ENCODE results near the gene RAB1B. TPM values are rescaled to one million over a fixed set of nuclear protein-coding genes. Genes with fewer than 3 reads are reported as not detected.

The RAB1B gene
- total and polyA plus RNA-seq, 7 donors: 120 to 163 (median 130) TPM

DNA sequence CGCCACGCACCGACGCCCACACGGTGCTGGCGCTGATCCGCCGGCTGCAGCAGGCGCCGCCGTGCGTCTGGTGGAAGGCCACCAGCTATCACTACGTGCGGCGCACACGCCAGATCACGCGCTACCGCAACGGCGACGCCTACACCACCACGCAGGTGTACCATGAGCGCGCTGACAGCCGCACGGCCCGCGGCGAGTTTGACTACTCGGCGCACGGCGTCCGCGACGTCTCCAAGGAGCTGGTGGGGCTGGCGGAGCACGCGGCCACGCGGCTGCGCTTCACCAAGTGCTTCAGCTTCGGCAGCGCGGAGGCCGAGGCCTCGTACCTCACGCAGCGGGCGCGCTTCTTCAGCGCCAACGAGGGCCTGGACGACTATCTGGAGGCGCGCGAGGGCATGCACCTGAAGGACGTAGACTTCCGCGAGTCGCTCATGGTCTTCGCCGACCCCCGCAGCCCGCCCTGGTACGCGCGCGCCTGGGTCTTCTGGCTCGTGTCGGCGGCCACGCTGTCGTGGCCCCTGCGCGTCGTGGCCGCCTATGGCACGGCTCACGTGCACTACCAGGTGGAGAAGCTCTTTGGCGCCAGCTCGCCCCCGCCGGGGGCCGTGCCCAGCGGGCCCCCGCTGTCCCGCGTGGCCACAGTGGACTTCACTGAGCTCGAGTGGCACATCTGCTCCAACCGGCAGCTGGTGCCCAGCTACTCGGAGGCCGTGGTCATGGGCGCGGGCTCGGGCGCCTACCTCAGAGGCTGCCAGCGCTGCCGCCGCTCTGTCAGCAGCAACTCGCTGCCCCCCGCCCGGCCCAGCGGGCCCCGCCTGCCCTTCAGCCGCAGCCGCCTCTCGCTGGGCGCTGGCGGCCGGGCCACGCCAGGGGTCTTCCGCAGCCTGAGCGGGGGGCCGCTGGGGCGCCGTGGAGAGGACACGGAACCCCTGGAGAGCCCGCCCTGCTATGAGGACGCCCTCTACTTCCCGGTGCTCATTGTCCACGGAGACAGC, 26.5 kb downstream of the RAB1B start:
- no peak for ATAC-seq
- Histone ChIP-seq H3K36me3 (ENCODE audit: insufficient read depth in 1 of 2, low read depth in 1 of 2) (no peaks in the 10 kb centered on the region), H3K4me1 (peaks cover 3% of the 10 kb centered on the region), H3K9me3 (no peaks in the 10 kb centered on the region), H3K27ac (no peak overlapping the region), H3K27me3 (ENCODE audit: insufficient read depth in 3 of 3, low read length in 2 of 3) (peaks cover 0 to 40% (median 14%) of the 10 kb centered on the region in 3 donors), H3K4me3 (no peak overlapping the region)
- intact Hi-C loops (cut with DNase I): no loop called here
- WGBS, 3 donors: 72 to 83% (median 79%) methylated on average over 99 to 123 of the region's 123 CpGs
- no peak for DNase-seq
- TF ChIP-seq, protein P1, sequence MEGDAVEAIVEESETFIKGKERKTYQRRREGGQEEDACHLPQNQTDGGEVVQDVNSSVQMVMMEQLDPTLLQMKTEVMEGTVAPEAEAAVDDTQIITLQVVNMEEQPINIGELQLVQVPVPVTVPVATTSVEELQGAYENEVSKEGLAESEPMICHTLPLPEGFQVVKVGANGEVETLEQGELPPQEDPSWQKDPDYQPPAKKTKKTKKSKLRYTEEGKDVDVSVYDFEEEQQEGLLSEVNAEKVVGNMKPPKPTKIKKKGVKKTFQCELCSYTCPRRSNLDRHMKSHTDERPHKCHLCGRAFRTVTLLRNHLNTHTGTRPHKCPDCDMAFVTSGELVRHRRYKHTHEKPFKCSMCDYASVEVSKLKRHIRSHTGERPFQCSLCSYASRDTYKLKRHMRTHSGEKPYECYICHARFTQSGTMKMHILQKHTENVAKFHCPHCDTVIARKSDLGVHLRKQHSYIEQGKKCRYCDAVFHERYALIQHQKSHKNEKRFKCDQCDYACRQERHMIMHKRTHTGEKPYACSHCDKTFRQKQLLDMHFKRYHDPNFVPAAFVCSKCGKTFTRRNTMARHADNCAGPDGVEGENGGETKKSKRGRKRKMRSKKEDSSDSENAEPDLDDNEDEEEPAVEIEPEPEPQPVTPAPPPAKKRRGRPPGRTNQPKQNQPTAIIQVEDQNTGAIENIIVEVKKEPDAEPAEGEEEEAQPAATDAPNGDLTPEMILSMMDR (IDR thresholded peaks at IDR 0.05): no peak

DNA sequence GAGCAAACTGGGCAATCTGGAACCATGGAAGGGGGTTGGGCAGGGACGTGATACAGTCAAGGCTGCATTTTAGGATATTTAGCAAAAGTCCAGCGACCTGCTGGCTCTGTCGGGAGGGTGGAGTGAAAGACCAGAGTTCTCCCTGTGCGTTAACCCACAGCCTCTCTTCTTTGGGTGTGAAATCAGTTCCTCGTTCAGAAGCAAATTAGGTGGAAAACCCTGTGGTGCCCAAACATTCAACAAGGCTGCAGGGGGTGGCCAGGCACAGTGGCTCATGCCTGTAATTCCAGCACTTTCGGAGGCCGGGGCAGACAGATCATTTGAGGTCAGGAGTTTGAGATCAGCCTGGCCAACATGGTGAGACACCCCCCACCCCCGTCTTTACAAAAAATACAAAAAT, 29.2 kb downstream of the RAB1B start:
- WGBS, 3 donors: 49 to 52% (median 49%) methylated on average over 8 of the region's 8 CpGs
- no peaks in the 10 kb centered on the region for H3K4me1 ChIP-seq
- no peak overlapping the region for H3K4me3 ChIP-seq
- ATAC-seq (no peak), DNase-seq (no peak)
- TF ChIP-seq, protein P1 (IDR thresholded peaks at IDR 0.05): no peak
- no peaks in the 10 kb centered on the region for H3K36me3 ChIP-seq (ENCODE audit: insufficient read depth in 1 of 2, low read depth in 1 of 2)
- intact Hi-C loops (cut with DNase I): no loop called here
- peaks cover 0 to 31% (median 7%) of the 10 kb centered on the region in 3 donors for H3K27me3 ChIP-seq (ENCODE audit: insufficient read depth in 3 of 3, low read length in 2 of 3)
- H3K9me3 ChIP-seq: no peaks in the 10 kb centered on the region
- no peak overlapping the region for H3K27ac ChIP-seq

DNA sequence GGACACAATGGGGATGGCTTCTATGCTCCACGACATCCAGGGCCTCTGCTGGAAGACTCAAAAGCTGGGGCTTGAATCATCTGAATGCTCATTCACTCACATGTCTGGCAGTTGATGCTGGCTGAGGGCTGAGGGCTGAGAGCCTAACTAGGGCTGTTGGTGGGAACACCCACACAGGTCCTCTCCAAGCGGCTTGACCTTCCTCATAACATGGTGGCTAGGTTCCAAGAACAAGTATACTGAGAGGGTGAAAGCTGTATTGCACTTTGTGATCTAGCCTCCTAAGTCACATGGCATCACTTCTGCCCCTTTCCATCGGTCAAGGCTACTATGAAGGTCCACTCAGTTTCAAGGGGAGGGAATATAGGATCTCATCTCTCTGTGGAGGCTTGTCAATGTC, 30.7 kb downstream of the RAB1B start:
- Histone ChIP-seq H3K4me3 (no peak overlapping the region), H3K9me3 (no peaks in the 10 kb centered on the region), H3K36me3 (ENCODE audit: insufficient read depth in 1 of 2, low read depth in 1 of 2) (no peaks in the 10 kb centered on the region), H3K4me1 (no peaks in the 10 kb centered on the region), H3K27ac (no peak overlapping the region), H3K27me3 (ENCODE audit: insufficient read depth in 3 of 3, low read length in 2 of 3) (peaks cover 0 to 15% (median 2%) of the 10 kb centered on the region in 3 donors)
- intact Hi-C loops (cut with DNase I): no loop called here
- DNase-seq (no peak), ATAC-seq (no peak)
- WGBS, 3 donors: 52 to 64% (median 57%) methylated on average over 3 of the region's 3 CpGs
- TF ChIP-seq, protein P1 (IDR thresholded peaks at IDR 0.05): no peak

DNA sequence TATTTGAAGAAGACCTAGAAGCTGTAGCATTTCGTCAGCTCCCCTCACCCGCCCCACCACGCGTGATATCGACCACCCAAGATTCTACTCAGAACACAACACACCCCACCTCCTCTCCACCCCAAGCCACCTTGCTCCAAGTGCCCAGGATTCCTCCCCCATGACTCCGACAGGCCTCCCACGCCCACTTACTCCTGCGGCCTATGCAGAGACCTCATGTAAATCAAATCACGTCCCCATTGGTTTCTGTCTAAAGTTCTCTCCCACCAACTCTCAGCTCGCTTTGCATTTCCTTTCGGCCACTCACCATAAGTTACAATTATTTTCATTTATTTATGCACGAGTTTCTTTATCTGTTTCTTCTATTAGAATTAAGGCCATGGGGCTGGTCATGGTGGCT, 34.2 kb downstream of the RAB1B start:
- WGBS, 3 donors: 82 to 86% (median 83%) methylated on average over 12 of the region's 12 CpGs
- intact Hi-C loops (cut with DNase I): no loop called here
- ATAC-seq (no peak), DNase-seq (no peak)
- Histone ChIP-seq H3K27me3 (ENCODE audit: insufficient read depth in 3 of 3, low read length in 2 of 3) (no peaks in the 10 kb centered on the region), H3K36me3 (ENCODE audit: insufficient read depth in 1 of 2, low read depth in 1 of 2) (no peaks in the 10 kb centered on the region), H3K27ac (no peak overlapping the region), H3K4me3 (no peak overlapping the region), H3K9me3 (no peaks in the 10 kb centered on the region), H3K4me1 (no peaks in the 10 kb centered on the region)
- TF ChIP-seq, protein P1 (IDR thresholded peaks at IDR 0.05): no peak
